ENCODE measurements around the gene KRT17. TPM values are rescaled to one million over a fixed set of nuclear protein-coding genes. Genes with fewer than 3 reads are reported as not detected.
"Not testable (repeated sequence)": the region's sequence is repeated elsewhere in the genome, so short reads cannot be mapped to it uniquely, and the experiment has no call there.

The KRT17 gene
- total and polyA plus RNA-seq, 2 experiments from 2014 or later = 59.5 to 118 TPM

DNA sequence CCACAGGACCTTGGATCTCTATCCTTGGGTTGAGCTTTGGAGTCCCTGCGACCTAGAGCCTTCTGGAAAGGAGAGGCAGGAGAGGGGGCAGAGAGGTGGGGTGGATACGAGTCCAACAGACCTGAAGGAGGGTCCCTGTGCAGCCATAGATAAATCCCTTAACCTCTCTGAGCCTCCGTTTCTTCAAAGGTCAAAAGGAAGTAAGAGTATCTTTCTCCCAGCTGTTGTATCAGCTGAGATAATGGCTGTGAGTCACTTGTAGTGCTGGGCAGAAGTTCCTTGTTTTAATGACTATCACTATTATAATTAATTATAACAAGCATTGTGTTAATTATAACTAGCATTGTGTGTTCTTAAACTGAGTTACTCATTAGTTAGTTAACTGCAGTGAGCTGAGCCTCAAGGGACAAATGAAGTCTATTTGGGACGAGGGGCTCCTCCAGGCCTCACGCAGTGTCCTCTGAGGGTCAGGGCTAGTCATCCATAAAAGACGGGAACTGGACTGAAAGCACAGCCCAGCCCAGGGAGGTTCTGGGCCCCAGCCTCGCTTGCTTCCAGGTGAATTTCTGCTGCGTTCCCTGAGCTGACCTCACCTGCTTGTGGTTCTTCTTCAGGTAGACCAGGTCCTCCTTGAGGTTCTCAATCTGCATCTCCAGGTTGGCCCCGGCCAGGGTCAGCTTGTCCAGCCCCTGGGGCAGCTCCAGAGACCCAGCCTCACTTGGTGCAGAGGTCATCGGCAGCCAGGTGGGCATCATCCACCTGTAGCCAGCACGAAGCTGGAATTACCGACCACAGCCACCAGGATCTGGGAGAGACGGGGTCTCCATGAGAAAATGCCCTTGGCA lies 5.7 kb upstream of the KRT17 start:
- Histone ChIP-seq H3K4me3 (no peak overlapping the region), H3K27me3 (no peaks in the 10 kb centered on the region), H3K27ac (no peak overlapping the region), H3K79me2 (no peaks in the 10 kb centered on the region), H4K20me1 (ENCODE audit: insufficient read depth, poor library complexity, severe bottlenecking) (no peaks in the 10 kb centered on the region), H3K4me2 (no peak overlapping the region), H3K9me2 (replicated peaks; ENCODE audit: insufficient read depth) (no peaks in the 10 kb centered on the region), H3K4me1 (ENCODE audit: insufficient read depth) (peaks cover 6% of the 10 kb centered on the region), H3K9me3 (ENCODE audit: low read depth) (no peaks in the 10 kb centered on the region), H2AFZ (no peak overlapping the region), H3K36me3 (replicated peaks; ENCODE audit: insufficient read depth, low read depth) (no peaks in the 10 kb centered on the region)
- DNase-seq (ENCODE audit: low spot score) = no peak
- WGBS (ENCODE audit: low lambda C conversion rate, missing lambda C conversion rate) = 83% methylated on average over 13 of the region's 13 CpGs
- no peak for TF ChIP-seq EZH2 (IDR thresholded peaks at IDR 0.05; ENCODE audit: borderline replicate concordance)
- TF ChIP-seq EZH2phosphoT487 (IDR thresholded peaks at IDR 0.05; ENCODE audit: low read depth, severe bottlenecking, unreplicated experiment) = no peak
- TF ChIP-seq, protein P1, sequence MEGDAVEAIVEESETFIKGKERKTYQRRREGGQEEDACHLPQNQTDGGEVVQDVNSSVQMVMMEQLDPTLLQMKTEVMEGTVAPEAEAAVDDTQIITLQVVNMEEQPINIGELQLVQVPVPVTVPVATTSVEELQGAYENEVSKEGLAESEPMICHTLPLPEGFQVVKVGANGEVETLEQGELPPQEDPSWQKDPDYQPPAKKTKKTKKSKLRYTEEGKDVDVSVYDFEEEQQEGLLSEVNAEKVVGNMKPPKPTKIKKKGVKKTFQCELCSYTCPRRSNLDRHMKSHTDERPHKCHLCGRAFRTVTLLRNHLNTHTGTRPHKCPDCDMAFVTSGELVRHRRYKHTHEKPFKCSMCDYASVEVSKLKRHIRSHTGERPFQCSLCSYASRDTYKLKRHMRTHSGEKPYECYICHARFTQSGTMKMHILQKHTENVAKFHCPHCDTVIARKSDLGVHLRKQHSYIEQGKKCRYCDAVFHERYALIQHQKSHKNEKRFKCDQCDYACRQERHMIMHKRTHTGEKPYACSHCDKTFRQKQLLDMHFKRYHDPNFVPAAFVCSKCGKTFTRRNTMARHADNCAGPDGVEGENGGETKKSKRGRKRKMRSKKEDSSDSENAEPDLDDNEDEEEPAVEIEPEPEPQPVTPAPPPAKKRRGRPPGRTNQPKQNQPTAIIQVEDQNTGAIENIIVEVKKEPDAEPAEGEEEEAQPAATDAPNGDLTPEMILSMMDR (IDR thresholded peaks at IDR 0.05; ENCODE audit: poor library complexity) = no peak

DNA sequence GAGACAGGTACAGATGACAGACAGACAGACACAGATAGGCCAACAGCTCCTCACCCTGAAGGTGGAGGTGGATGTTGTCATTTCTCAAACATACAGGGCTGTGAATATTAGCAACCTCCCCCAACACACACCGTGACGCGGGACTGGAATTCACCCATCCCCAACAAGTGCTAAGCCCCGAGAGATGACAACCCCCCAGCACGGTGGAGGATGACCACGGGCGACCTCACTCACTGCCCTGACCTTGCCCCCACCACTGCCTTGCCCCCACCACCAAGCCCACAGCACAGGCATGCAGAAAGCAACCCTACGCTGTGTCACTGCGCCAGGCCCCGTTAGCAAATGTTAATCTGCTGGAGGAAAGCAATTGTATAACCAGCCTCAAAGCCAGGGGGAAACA lies 4.9 kb upstream of the KRT17 start:
- Histone ChIP-seq H3K4me2 (no peak overlapping the region), H3K9me2 (replicated peaks; ENCODE audit: insufficient read depth) (no peaks in the 10 kb centered on the region), H3K36me3 (replicated peaks; ENCODE audit: insufficient read depth, low read depth) (no peaks in the 10 kb centered on the region), H2AFZ (no peak overlapping the region), H3K27ac (no peak overlapping the region), H3K9me3 (ENCODE audit: low read depth) (no peaks in the 10 kb centered on the region), H4K20me1 (ENCODE audit: insufficient read depth, poor library complexity, severe bottlenecking) (no peaks in the 10 kb centered on the region), H3K4me3 (no peak overlapping the region), H3K4me1 (ENCODE audit: insufficient read depth) (no peaks in the 10 kb centered on the region), H3K27me3 (no peaks in the 10 kb centered on the region), H3K79me2 (no peaks in the 10 kb centered on the region)
- no peak for DNase-seq (ENCODE audit: low spot score)
- WGBS (ENCODE audit: low lambda C conversion rate, missing lambda C conversion rate) = 68% methylated on average over 10 of the region's 10 CpGs
- TF ChIP-seq, protein P1 (IDR thresholded peaks at IDR 0.05; ENCODE audit: poor library complexity) = no peak
- no peak for TF ChIP-seq EZH2phosphoT487 (IDR thresholded peaks at IDR 0.05; ENCODE audit: low read depth, severe bottlenecking, unreplicated experiment)

GRCh38 chr17:41628621-41629255 lies 4.4 kb upstream of the KRT17 start:
- not testable (repeated sequence) for H3K27me3 ChIP-seq; H3K4me3 ChIP-seq; H3K9me3 ChIP-seq (ENCODE audit: low read depth); H3K4me2 ChIP-seq; H4K20me1 ChIP-seq (ENCODE audit: insufficient read depth, poor library complexity, severe bottlenecking); DNase-seq (ENCODE audit: low spot score); H3K9me2 ChIP-seq (replicated peaks; ENCODE audit: insufficient read depth); H3K36me3 ChIP-seq (replicated peaks; ENCODE audit: insufficient read depth, low read depth); H3K4me1 ChIP-seq (ENCODE audit: insufficient read depth); H3K27ac ChIP-seq; H3K79me2 ChIP-seq; H2AFZ ChIP-seq
- WGBS (ENCODE audit: low lambda C conversion rate, missing lambda C conversion rate) = 85% methylated on average over 11 of the region's 11 CpGs

DNA sequence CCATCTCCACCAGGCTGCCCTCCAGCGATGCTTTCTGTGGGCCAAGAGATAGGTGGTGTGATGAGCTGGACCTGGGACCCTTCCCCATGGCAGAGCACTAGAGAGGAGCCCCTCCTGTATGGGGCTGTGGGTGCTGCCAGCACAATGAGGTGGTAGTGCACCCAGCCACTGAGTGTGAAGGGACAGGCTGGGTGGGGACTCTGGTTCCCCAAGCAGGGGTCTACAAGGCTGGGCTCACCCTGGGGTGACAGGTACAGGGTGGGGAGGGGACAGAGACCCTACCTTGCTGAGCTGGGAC lies 3.6 kb upstream of the KRT17 start:
- H3K27ac ChIP-seq; H3K4me1 ChIP-seq (ENCODE audit: insufficient read depth); H3K4me3 ChIP-seq; DNase-seq (ENCODE audit: low spot score); H3K4me2 ChIP-seq; H3K9me3 ChIP-seq (ENCODE audit: low read depth); H2AFZ ChIP-seq; H3K79me2 ChIP-seq; H3K9me2 ChIP-seq (replicated peaks; ENCODE audit: insufficient read depth); H3K36me3 ChIP-seq (replicated peaks; ENCODE audit: insufficient read depth, low read depth); H4K20me1 ChIP-seq (ENCODE audit: insufficient read depth, poor library complexity, severe bottlenecking); H3K27me3 ChIP-seq: not testable (repeated sequence)
- 50% methylated on average over 1 of the region's 1 CpG for WGBS (ENCODE audit: low lambda C conversion rate, missing lambda C conversion rate)

Data from hepatocyte (in vitro differentiated cells).